Sigmoid colon (tissue), 4 donors: Measurements from ENCODE around the gene JMJD1C.

ENCODE experiments used
- CTCF ChIP-seq, 4 experiments: fragments of 450-650 bp in 3 of 4; fragments of 200-600 bp in 1 of 4; IDR thresholded peaks; one replicate each; pipeline ENCODE4 v1.5.1; 2016 to 2019; ENCODE audit warnings: antibody characterized with exemption in 4 of 4, mild to moderate bottlenecking in 3 of 4, moderate library complexity in 2 of 4
- EP300 ChIP-seq, 4 donors: sonication (generic); formaldehyde crosslinking; IDR thresholded peaks; one replicate each; pipeline ENCODE4 v1.6.1; 2017; ENCODE audit warnings: antibody characterized with exemption in 4 of 4
- POLR2A ChIP-seq, 2 donors: fragments of 450-650 bp; IDR thresholded peaks; one replicate each; pipeline ENCODE4 v1.6.1; 2016; ENCODE audit warnings: antibody characterized with exemption in 2 of 2, mild to moderate bottlenecking in 2 of 2, moderate library complexity in 2 of 2
- POLR2AphosphoS5 ChIP-seq, 4 donors: sonication (generic); formaldehyde crosslinking; IDR thresholded peaks; one replicate each; pipeline ENCODE4 v1.6.1; 2017; ENCODE audit warnings: antibody characterized with exemption in 4 of 4

GRCh38 chr10:63169624-63170023, 296.2 kb downstream of the JMJD1C start:
- TF ChIP-seq CTCF (IDR thresholded peaks at IDR 0.05) (no peak), EP300 (IDR thresholded peaks at IDR 0.05) (no peak), POLR2A (IDR thresholded peaks at IDR 0.05) (no peak), POLR2AphosphoS5 (IDR thresholded peaks at IDR 0.05) (peak in 2 of 4 donors; percentile 17 to 48)
